Measurements from ENCODE around the gene KIF1C. TPM values are rescaled to one million over a fixed set of nuclear protein-coding genes. Genes with fewer than 3 reads are reported as not detected.

KIF1C gene
- total RNA-seq, 3 donors from 2014 or later (not counting 1 experiment from before 2014, with no cell fraction given) = 17.1 to 28.6 (median 22.2) TPM

DNA sequence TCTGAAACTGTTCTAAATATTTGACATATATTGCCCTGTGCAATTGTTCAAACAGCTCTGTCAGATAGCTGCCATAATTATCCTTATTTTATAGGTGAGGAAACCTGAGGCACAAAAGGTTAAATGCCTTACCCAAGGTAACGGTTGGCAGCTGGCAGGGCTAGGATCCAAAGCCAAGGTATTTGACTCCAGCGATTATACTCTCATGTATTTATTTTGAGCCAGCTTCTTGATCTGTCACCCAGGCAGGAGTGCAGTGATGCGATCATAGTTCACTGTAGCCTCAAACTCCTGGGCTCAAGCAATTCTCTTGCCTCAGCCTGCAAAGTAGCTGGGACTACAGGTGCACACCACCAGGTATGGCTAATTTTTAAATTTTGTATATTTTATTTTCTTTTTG, 39.6 kb upstream of the KIF1C start:
- no peaks in the 10 kb centered on the region for H3K27me3 Mint-ChIP-seq (ENCODE audit: low read depth in 2 of 2)
- no peak for DNase-seq
- H3K27ac Mint-ChIP-seq = no peak overlapping the region
- H3K9me3 Mint-ChIP-seq = no peaks in the 10 kb centered on the region
- intact Hi-C loops (cut with micrococcal nuclease) = no loop called here
- no peak overlapping the region for H3K4me3 ChIP-seq (ENCODE audit: low read length)
- peaks cover 5% of the 10 kb centered on the region for H3K4me1 ChIP-seq (ENCODE audit: control insufficient read depth, insufficient read depth, low read length)
- peaks cover 0 to 6% of the 10 kb centered on the region in 2 donors for H3K4me1 Mint-ChIP-seq
- H3K4me3 Mint-ChIP-seq = no peak overlapping the region
- ATAC-seq = no peak
- 90% methylated on average over 3 of the region's 3 CpGs for WGBS (ENCODE audit: insufficient coverage)
- TF ChIP-seq, protein P1, sequence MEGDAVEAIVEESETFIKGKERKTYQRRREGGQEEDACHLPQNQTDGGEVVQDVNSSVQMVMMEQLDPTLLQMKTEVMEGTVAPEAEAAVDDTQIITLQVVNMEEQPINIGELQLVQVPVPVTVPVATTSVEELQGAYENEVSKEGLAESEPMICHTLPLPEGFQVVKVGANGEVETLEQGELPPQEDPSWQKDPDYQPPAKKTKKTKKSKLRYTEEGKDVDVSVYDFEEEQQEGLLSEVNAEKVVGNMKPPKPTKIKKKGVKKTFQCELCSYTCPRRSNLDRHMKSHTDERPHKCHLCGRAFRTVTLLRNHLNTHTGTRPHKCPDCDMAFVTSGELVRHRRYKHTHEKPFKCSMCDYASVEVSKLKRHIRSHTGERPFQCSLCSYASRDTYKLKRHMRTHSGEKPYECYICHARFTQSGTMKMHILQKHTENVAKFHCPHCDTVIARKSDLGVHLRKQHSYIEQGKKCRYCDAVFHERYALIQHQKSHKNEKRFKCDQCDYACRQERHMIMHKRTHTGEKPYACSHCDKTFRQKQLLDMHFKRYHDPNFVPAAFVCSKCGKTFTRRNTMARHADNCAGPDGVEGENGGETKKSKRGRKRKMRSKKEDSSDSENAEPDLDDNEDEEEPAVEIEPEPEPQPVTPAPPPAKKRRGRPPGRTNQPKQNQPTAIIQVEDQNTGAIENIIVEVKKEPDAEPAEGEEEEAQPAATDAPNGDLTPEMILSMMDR (IDR thresholded peaks at IDR 0.05) = no peak
- no peaks in the 10 kb centered on the region for H3K36me3 Mint-ChIP-seq
- H3K9me3 ChIP-seq (ENCODE audit: control insufficient read depth, insufficient read depth, low read length) = no peaks in the 10 kb centered on the region
- H3K27ac ChIP-seq (ENCODE audit: low read length) = no peak overlapping the region
- no peaks in the 10 kb centered on the region for H3K27me3 ChIP-seq (ENCODE audit: control insufficient read depth, insufficient read depth, low read length)
- peaks cover 16% of the 10 kb centered on the region for H3K36me3 ChIP-seq (ENCODE audit: control insufficient read depth, insufficient read depth, low read length)

DNA sequence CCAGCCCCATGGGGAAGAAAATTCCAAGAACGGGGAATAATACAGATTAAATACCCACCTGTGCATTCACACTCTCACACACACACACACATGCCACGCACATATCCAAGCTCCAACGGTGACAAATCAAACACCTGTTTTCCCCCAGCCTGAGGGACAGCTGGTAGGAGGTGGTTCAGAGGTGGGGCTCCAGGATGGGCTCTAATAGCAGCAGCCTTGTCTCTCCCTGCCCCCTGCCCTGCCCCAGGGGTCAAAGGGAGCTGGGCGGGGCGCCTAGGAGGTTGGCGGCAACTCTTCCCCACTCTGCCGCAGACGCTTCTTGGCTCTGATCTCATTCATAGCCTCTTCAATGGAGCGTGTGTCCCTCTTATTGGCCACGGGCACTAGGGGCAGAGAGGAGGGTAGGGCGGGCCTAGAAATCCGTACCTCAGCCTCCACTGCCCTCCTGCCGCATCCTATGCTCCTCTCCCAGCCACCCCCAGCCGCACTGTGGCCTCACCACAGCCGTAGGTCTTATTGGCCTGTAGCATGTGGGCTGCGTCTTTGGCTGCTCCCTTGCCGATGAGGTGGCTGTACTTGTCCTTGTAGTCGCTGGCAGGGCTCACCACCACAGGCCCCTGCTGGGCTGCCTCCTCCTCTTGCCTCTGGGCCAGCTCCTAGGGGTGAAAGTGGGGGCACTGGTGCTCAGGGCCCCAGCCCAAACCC, 38.3 kb upstream of the KIF1C start:
- TF ChIP-seq, protein P1 (IDR thresholded peaks at IDR 0.05) = no peak
- intact Hi-C loops (cut with micrococcal nuclease) = no loop called here
- Mint-ChIP-seq H3K27ac (no peak overlapping the region), H3K36me3 (no peaks in the 10 kb centered on the region), H3K27me3 (ENCODE audit: low read depth in 2 of 2) (no peaks in the 10 kb centered on the region), H3K4me3 (no peak overlapping the region), H3K4me1 (peaks cover 0 to 6% of the 10 kb centered on the region in 2 donors), H3K9me3 (no peaks in the 10 kb centered on the region)
- ATAC-seq = no peak
- no peak overlapping the region for H3K4me3 ChIP-seq (ENCODE audit: low read length)
- H3K36me3 ChIP-seq (ENCODE audit: control insufficient read depth, insufficient read depth, low read length) = peaks cover 16% of the 10 kb centered on the region
- no peak overlapping the region for H3K27ac ChIP-seq (ENCODE audit: low read length)
- H3K9me3 ChIP-seq (ENCODE audit: control insufficient read depth, insufficient read depth, low read length) = no peaks in the 10 kb centered on the region
- H3K27me3 ChIP-seq (ENCODE audit: control insufficient read depth, insufficient read depth, low read length) = no peaks in the 10 kb centered on the region
- H3K4me1 ChIP-seq (ENCODE audit: control insufficient read depth, insufficient read depth, low read length) = peaks cover 5% of the 10 kb centered on the region
- 96% methylated on average over 17 of the region's 18 CpGs for WGBS (ENCODE audit: insufficient coverage)
- DNase-seq = no peak

DNA sequence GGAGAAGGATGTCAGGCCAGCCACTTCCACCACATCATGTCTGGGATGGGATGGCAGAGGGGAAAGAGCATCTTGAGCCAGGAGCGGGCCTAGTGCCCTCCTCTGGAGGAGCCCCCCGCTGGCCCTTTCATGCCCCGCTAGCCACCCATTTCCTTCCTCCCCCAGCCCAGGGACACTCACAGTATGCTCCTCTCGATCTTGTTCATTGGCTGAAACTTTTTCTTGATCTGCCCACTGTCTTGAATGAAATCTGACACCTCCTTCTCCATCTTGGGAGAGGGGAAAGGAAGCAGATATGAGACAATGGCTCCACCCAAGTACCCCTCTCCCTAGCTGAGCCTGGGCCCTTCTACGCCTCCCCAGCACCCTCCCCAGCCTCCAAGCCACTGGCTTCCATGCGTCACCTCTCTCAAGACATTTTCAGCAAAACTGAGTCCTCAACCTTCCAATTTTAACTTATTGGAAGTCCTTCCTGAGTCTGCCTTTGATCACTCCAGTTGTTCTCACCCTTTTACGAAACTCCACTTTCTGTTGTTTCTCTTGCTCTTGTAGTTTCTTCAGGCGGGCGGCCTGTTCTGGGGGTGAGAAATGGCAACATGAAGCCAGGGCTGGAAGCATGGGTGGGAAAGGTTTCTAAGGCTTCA, 37.3 kb upstream of the KIF1C start:
- intact Hi-C loops (cut with micrococcal nuclease) = no loop called here
- H3K36me3 Mint-ChIP-seq = no peaks in the 10 kb centered on the region
- no peaks in the 10 kb centered on the region for H3K27me3 Mint-ChIP-seq (ENCODE audit: low read depth in 2 of 2)
- no peaks in the 10 kb centered on the region for H3K9me3 Mint-ChIP-seq
- H3K27ac Mint-ChIP-seq = no peak overlapping the region
- Histone ChIP-seq H3K27ac (ENCODE audit: low read length) (no peak overlapping the region), H3K4me3 (ENCODE audit: low read length) (no peak overlapping the region), H3K27me3 (ENCODE audit: control insufficient read depth, insufficient read depth, low read length) (no peaks in the 10 kb centered on the region), H3K4me1 (ENCODE audit: control insufficient read depth, insufficient read depth, low read length) (peaks cover 6% of the 10 kb centered on the region), H3K9me3 (ENCODE audit: control insufficient read depth, insufficient read depth, low read length) (no peaks in the 10 kb centered on the region), H3K36me3 (ENCODE audit: control insufficient read depth, insufficient read depth, low read length) (peaks cover 16% of the 10 kb centered on the region)
- peaks cover 4 to 9% of the 10 kb centered on the region in 2 donors for H3K4me1 Mint-ChIP-seq
- TF ChIP-seq, protein P1 (IDR thresholded peaks at IDR 0.05) = no peak
- no peak for DNase-seq
- 98% methylated on average over 8 of the region's 9 CpGs for WGBS (ENCODE audit: insufficient coverage)
- H3K4me3 Mint-ChIP-seq = no peak overlapping the region
- ATAC-seq = no peak

Measured in natural killer cell (primary cell).